LNCaP clone FGC (cell line): ENCODE results near the gene KNCN.

Source experiments
- DNase-seq: peaks from one replicate; pipeline ENCODE4 v3.0.0-alpha.2; 2011; ENCODE audit warnings: low read depth
- H3K4me3 ChIP-seq: 2 replicates; pipeline ENCODE4 v1.5.1; 2011; ENCODE audit warnings: mild to moderate bottlenecking, low read depth, low read length, control low read depth
- TF ChIP-seq, protein P1 (sequence below): IDR thresholded peaks from 2 replicates; pipeline ENCODE4 v1.5.1; 2012; ENCODE audit warnings: mild to moderate bottlenecking; ENCODE audit not compliant: control insufficient read depth, insufficient read depth; ENCODE audit errors: extremely low read depth

Gene KNCN

GRCh38 chr1:46558141-46558963 lies 6.9 kb upstream of the KNCN start:
- no peak overlapping the region for H3K4me3 ChIP-seq
- no peak for DNase-seq
- TF ChIP-seq, protein P1, sequence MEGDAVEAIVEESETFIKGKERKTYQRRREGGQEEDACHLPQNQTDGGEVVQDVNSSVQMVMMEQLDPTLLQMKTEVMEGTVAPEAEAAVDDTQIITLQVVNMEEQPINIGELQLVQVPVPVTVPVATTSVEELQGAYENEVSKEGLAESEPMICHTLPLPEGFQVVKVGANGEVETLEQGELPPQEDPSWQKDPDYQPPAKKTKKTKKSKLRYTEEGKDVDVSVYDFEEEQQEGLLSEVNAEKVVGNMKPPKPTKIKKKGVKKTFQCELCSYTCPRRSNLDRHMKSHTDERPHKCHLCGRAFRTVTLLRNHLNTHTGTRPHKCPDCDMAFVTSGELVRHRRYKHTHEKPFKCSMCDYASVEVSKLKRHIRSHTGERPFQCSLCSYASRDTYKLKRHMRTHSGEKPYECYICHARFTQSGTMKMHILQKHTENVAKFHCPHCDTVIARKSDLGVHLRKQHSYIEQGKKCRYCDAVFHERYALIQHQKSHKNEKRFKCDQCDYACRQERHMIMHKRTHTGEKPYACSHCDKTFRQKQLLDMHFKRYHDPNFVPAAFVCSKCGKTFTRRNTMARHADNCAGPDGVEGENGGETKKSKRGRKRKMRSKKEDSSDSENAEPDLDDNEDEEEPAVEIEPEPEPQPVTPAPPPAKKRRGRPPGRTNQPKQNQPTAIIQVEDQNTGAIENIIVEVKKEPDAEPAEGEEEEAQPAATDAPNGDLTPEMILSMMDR, result no peak

DNA sequence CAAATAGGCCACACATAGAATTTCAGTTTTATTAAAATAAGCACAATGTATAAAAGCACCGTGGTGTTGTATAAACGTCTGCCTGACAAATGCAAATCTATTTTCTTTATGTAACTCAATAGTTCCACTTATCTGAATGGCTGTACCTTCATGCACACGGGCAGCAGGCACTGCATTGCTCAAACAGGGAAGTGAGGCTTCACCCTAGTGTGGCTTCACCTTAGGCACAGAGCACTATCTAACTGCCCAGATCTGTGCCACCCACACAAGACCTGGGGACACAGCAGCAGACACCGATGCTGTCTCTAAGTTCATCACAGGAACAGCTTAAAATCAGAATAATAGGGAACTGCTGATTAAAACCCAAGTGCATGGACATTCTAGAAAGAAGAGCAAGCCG lies 6.0 kb upstream of the KNCN start:
- no peak for DNase-seq
- TF ChIP-seq, protein P1, result no peak
- no peak overlapping the region for H3K4me3 ChIP-seq

DNA sequence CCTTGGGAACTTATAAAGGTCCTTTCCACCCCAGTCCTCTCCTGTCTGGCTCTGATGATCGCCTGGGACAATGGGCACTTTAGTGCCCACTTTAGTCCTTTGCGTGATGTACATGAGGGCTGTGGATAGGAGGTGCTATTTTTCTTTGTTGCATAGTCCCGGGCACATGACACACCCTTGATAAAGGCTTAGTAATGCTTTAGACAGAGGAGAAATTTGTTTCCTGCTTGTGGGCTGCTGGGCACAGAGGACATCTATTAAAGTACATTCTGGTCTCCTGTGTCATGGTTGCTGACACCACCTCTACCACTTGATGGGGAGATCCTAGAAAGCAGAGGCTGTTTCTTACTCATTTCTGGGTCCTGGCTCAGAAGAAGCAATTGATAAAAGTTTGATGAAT lies 5.4 kb upstream of the KNCN start:
- no peak for DNase-seq
- no peak overlapping the region for H3K4me3 ChIP-seq
- TF ChIP-seq, protein P1, result no peak

DNA sequence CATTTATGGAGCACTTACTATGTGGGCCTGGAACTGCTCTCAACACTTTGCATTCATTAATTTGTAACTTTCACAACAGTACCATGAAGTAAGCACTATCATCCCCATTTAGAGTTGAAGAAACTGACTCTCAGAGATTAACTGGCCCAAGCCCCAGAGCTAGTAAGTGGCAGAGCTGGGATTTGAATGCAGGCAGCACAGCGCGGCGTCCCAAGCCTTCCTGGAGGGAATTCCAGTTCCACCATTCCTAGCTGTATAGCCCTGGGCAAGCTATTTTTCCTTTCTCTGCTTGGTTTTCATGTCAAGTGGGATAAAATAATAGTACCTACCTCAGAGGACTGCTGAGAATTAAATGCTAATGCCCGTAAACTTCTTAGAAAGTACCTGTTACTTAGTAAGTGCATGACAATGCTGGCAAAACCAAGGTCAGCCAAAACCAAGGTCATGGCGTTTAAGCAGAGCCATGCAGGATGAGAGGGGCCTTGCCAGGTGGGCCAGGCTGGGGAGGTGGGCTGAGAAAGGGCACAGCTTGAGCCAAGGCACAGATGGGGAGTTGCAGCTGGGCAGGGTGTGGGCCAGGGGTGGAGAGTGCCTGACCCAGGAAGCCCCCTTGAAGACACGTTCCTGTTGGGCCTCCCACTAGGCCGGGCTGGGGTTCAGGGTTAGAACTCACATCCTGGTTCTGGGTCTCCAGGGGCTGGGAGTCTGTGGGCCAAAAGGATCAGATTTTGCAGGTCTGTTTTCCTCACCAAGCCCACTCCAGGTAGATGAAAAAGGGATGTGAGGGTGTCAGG lies 4.6 kb upstream of the KNCN start:
- H3K4me3 ChIP-seq, result no peak overlapping the region
- TF ChIP-seq, protein P1, result no peak
- no peak for DNase-seq

DNA sequence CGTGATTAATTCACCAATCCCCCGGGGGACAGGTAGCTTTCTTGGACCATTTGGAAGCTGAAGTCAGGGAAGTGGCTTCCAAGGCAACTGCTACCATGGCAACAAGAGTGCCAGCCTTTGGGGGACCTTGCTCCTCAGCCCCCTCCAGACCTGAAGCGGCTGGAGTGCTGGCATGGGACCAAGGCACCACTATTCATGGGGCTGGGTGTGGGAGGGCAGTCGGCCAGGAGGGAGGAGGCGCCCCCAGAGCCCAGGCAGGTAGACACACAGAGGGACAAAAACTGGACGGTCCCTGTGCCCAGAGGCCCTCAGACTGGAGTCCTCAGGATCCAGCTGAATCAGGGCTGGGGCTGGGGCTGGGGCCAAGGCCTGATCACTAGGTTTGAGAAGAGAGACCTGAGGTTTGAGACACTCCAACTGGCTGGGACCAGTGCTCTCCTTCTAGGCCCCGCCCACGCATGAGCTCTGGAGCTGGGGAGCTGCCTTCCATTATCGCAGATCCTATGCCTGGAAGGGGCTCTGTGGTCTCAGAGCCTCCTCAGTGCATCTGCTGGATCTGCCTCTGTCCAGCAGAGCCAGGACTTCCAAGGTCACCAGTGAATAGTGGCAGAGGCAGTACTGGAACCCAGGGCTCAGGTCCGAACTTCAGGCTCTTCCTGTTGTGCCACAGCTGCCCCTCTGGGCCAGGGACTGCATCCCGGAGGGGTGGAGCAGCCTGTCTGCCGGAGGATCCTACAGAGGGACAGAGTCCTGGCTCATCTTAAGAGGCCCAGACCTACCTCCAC lies 3.3 kb upstream of the KNCN start:
- TF ChIP-seq, protein P1, result no peak
- DNase-seq, result no peak
- no peak overlapping the region for H3K4me3 ChIP-seq

DNA sequence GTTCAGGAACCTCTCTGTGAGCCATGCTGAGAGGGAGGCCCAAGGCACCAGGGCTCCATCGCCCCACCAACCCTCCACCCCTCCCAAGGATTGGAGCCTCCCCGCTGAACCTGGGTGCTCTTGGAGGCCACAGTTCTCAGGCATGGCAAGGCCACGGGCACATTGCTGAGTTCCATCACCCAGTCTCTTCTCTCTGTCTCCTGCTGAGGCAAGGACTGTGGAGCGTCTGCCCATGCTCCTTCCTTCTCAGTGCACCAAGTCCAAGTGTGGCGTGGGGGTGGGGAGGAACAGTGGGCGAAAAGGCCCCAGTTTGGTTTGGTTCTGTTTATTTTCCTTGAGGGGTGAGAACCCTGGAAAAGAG lies 2.8 kb upstream of the KNCN start:
- H3K4me3 ChIP-seq, result no peak overlapping the region
- no peak for DNase-seq
- TF ChIP-seq, protein P1, result no peak
